Measurements from ENCODE around the gene HCFC1.
"Not testable (repeated sequence)": the region's sequence is repeated elsewhere in the genome, so short reads cannot be mapped to it uniquely, and the experiment has no call there.

- not testable (repeated sequence) for TF ChIP-seq EZH2phosphoT487 (IDR thresholded peaks at IDR 0.05; ENCODE audit: insufficient read depth, low read depth); EZH2 (IDR thresholded peaks at IDR 0.05; ENCODE audit: insufficient read depth, poor library complexity, severe bottlenecking)
These were observed 8.8 kb upstream of the HCFC1 start for GRCh38 chrX:153980394-153980793.
